ENCODE results near the gene SDHA. TPM values are rescaled to one million over a fixed set of nuclear protein-coding genes. Genes with fewer than 3 reads are reported as not detected.

The SDHA gene
- total RNA-seq, 1 donor from 2014 or later = 91.7 TPM

GRCh38 chr5:185095-186070 lies 32.7 kb upstream of the SDHA start:
- no peak overlapping the region for H3K27ac Mint-ChIP-seq (ENCODE audit: unreplicated experiment)
- peaks cover 3% of the 10 kb centered on the region for H4K20me1 ChIP-seq (ENCODE audit: insufficient read depth, low read length)
- FAIRE-seq (no peak), DNase-seq (ENCODE audit: low read depth) (no peak)
- H2AFZ ChIP-seq (ENCODE audit: low read depth, low read length) = no peak overlapping the region
- H3K36me3 ChIP-seq (ENCODE audit: insufficient read depth, low read length) = peaks cover 3% of the 10 kb centered on the region
- H3K27ac ChIP-seq (ENCODE audit: low read depth, low read length) = no peak overlapping the region
- no peaks in the 10 kb centered on the region for H3K9me3 ChIP-seq (ENCODE audit: insufficient read depth, low read depth, low read length)
- no peak overlapping the region for H3K4me2 ChIP-seq (ENCODE audit: low read length)
- H3K9me3 Mint-ChIP-seq (ENCODE audit: unreplicated experiment) = no peaks in the 10 kb centered on the region
- no peaks in the 10 kb centered on the region for H3K27me3 ChIP-seq (ENCODE audit: insufficient read depth, low read length)
- peaks cover 24% of the 10 kb centered on the region for H3K27me3 Mint-ChIP-seq (ENCODE audit: low read depth, unreplicated experiment)
- H3K9ac ChIP-seq (ENCODE audit: low read length) = no peak overlapping the region
- H3K4me3 Mint-ChIP-seq (ENCODE audit: unreplicated experiment) = no peak overlapping the region
- no peak for TF ChIP-seq CTCF (IDR thresholded peaks at IDR 0.05; ENCODE audit: insufficient read depth, low read depth, low read length)
- TF ChIP-seq EZH2 (IDR thresholded peaks at IDR 0.05; ENCODE audit: insufficient read depth, low read length) = no peak
- H3K4me1 ChIP-seq (ENCODE audit: insufficient read depth, low read length) = peaks cover 7% of the 10 kb centered on the region
- H3K36me3 Mint-ChIP-seq (ENCODE audit: low read depth, unreplicated experiment) = peaks cover 5% of the 10 kb centered on the region
- H3K79me2 ChIP-seq (ENCODE audit: insufficient read depth, low read length) = no peaks in the 10 kb centered on the region
- peaks cover 2% of the 10 kb centered on the region for H3K4me1 Mint-ChIP-seq (ENCODE audit: low read depth, unreplicated experiment)
- no peak overlapping the region for H3K4me3 ChIP-seq (ENCODE audit: insufficient read depth, low read depth, low read length)

GRCh38 chr5:186091-187041 lies 31.8 kb upstream of the SDHA start:
- H3K79me2 ChIP-seq (ENCODE audit: insufficient read depth, low read length) = no peaks in the 10 kb centered on the region
- H3K27me3 ChIP-seq (ENCODE audit: insufficient read depth, low read length) = peaks cover 2% of the 10 kb centered on the region
- H2AFZ ChIP-seq (ENCODE audit: low read depth, low read length) = no peak overlapping the region
- Mint-ChIP-seq H3K4me3 (ENCODE audit: unreplicated experiment) (no peak overlapping the region), H3K36me3 (ENCODE audit: low read depth, unreplicated experiment) (peaks cover 5% of the 10 kb centered on the region), H3K27ac (ENCODE audit: unreplicated experiment) (no peak overlapping the region), H3K4me1 (ENCODE audit: low read depth, unreplicated experiment) (peaks cover 2% of the 10 kb centered on the region), H3K9me3 (ENCODE audit: unreplicated experiment) (no peaks in the 10 kb centered on the region), H3K27me3 (ENCODE audit: low read depth, unreplicated experiment) (peaks cover 18% of the 10 kb centered on the region)
- no peaks in the 10 kb centered on the region for H3K9me3 ChIP-seq (ENCODE audit: insufficient read depth, low read depth, low read length)
- peaks cover 3% of the 10 kb centered on the region for H3K36me3 ChIP-seq (ENCODE audit: insufficient read depth, low read length)
- no peak overlapping the region for H3K9ac ChIP-seq (ENCODE audit: low read length)
- peaks cover 3% of the 10 kb centered on the region for H4K20me1 ChIP-seq (ENCODE audit: insufficient read depth, low read length)
- DNase-seq (ENCODE audit: low read depth) (no peak), FAIRE-seq (no peak)
- no peak overlapping the region for H3K4me2 ChIP-seq (ENCODE audit: low read length)
- peaks cover 8% of the 10 kb centered on the region for H3K4me1 ChIP-seq (ENCODE audit: insufficient read depth, low read length)
- no peak overlapping the region for H3K4me3 ChIP-seq (ENCODE audit: insufficient read depth, low read depth, low read length)
- no peak for TF ChIP-seq CTCF (IDR thresholded peaks at IDR 0.05; ENCODE audit: insufficient read depth, low read depth, low read length)
- TF ChIP-seq EZH2 (IDR thresholded peaks at IDR 0.05; ENCODE audit: insufficient read depth, low read length) = no peak
- no peak overlapping the region for H3K27ac ChIP-seq (ENCODE audit: low read depth, low read length)

Measured in astrocyte (in vitro differentiated cells and primary cell).